Measurements from ENCODE around the gene WDR77.

GRCh38 chr1:111466480-111466879, 17.4 kb upstream of the WDR77 start:
- TF ChIP-seq RBM39 (optimal IDR thresholded peaks at IDR 0.05; ENCODE audit: low read depth, low read length) (no peak), FOSL1 (tag; conservative IDR thresholded peaks at IDR 0.05) (no peak), RCOR1 (IDR thresholded peaks at IDR 0.05; ENCODE audit: borderline replicate concordance in 1 of 2, low read depth in 2 of 2, low read length in 2 of 2) (no peak), POLR3A (IDR thresholded peaks at IDR 0.05; ENCODE audit: borderline replicate concordance, extremely low read depth, insufficient read depth, insufficient read length) (no peak), EZH2 (IDR thresholded peaks at IDR 0.05; ENCODE audit: borderline replicate concordance, low read depth, low read length) (no peak)
